ENCODE results near the gene SCN5A. TPM values are rescaled to one million over a fixed set of nuclear protein-coding genes. Genes with fewer than 3 reads are reported as not detected.

SCN5A gene
- total and polyA plus RNA-seq, 2 of the 8 experiments (the other 6 are each of a cell fraction or from before 2014, with no cell fraction given), result 4.8 to 11.4 TPM

DNA sequence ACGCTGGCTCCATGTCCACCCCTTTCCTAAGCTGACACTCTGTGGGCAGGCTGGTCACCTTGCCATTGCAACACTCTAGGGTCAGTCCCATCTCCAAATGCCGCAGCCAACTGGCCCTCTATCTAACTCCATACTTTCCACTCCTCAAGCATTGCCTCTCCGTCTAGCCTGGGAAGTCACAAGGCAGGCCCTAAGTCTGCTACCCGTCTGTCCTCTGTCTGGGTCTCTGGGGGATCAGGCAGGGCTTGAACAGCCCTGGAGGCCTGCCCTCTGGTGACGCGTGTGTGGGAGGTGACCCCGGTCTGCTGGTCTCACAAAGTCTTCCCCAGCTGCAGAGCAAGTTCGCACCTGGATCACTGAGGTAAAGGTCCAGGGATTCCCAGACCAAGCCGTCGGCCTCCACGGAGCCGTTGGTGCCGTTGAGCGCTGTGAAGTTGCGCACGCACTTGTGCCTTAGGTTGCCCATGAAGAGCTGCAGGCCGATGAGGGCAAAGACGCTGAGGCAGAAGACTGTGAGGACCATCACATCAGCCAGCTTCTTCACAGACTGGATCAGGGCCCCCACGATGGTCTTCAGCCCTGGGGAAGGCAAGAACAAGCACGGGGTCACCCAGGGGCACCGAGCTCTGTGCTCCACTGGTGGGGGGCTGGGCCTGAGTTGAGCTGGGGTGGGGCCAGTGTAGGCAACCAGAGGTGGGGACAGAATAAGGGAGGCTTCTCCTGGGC lies 39.9 kb downstream of the SCN5A start (continued):
- TF ChIP-seq FOSL1 (IDR thresholded peaks at IDR 0.05; ENCODE audit: insufficient read depth, low read depth, low read length), result no peak
